Gastrocnemius medialis (tissue), 4 donors: Measurements from ENCODE around the gene ZFHX3.

Experiments
- POLR2A ChIP-seq, 2 donors: fragments of 450-650 bp; IDR thresholded peaks; one replicate each; pipeline ENCODE4 v1.6.1; 2017; ENCODE audit warnings: antibody characterized with exemption in 2 of 2, mild to moderate bottlenecking in 2 of 2, moderate library complexity in 2 of 2
- TF ChIP-seq, protein P1 (sequence below), 5 experiments: fragments of 450-650 bp in 3 of 5; fragments of 200-600 bp in 2 of 5; sonication (generic) in 2 of 5; IDR thresholded peaks in 4 of 5; conservative IDR thresholded peaks in 1 of 5; 1 replicate in 4 of 5; 2 replicates in 1 of 5; pipeline ENCODE4 v1.5.1; 2016 to 2019; ENCODE audit warnings: antibody characterized with exemption in 5 of 5, mild to moderate bottlenecking in 3 of 5, moderate library complexity in 3 of 5

DNA sequence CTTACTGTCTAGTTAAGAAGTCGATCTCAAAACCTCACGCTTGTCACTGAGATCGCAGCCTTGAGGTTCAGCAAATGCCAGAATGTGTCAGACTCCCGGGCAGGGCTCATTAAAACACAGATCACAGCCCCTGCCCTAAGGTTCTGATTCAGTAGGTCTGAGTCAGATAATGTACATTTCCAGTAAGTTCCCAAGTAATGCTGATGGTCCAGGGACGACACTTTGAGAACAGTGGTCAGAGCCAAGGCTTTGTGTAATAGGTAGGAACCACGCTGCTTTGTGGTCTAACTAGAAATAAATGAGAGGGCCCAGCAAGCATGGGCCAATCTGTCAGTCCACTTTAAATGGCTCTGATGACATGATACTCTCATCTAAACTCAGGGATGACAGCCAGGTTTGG, 228.6 kb downstream of the ZFHX3 start:
- TF ChIP-seq, protein P1, sequence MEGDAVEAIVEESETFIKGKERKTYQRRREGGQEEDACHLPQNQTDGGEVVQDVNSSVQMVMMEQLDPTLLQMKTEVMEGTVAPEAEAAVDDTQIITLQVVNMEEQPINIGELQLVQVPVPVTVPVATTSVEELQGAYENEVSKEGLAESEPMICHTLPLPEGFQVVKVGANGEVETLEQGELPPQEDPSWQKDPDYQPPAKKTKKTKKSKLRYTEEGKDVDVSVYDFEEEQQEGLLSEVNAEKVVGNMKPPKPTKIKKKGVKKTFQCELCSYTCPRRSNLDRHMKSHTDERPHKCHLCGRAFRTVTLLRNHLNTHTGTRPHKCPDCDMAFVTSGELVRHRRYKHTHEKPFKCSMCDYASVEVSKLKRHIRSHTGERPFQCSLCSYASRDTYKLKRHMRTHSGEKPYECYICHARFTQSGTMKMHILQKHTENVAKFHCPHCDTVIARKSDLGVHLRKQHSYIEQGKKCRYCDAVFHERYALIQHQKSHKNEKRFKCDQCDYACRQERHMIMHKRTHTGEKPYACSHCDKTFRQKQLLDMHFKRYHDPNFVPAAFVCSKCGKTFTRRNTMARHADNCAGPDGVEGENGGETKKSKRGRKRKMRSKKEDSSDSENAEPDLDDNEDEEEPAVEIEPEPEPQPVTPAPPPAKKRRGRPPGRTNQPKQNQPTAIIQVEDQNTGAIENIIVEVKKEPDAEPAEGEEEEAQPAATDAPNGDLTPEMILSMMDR (IDR thresholded peaks at IDR 0.05 in 4 of 5, conservative IDR thresholded peaks at IDR 0.05 in 1 of 5) = no peak
- TF ChIP-seq POLR2A (IDR thresholded peaks at IDR 0.05) = no peak
